ENCODE data around the gene FBLN1.

- no peak for TF ChIP-seq CTCF (IDR thresholded peaks at IDR 0.05)
- no peak for TF ChIP-seq ZFX (IDR thresholded peaks at IDR 0.05; ENCODE audit: borderline replicate concordance)
Observed at GRCh38 chr22:45548247-45548840, 45.7 kb downstream of the FBLN1 start.
